ENCODE results near the gene RAN. TPM values are rescaled to one million over a fixed set of nuclear protein-coding genes. Genes with fewer than 3 reads are reported as not detected.
A peak's percentile ranks its signal among the peaks of the same experiment; 100 is the strongest.

Gene RAN
- total and polyA plus RNA-seq, 9 of the 15 experiments (the other 6 are each of a cell fraction or from before 2014, with no cell fraction given): 1,687 to 3,820 (median 2,300) TPM

- TF ChIP-seq SUPT5H (IDR thresholded peaks at IDR 0.05) (no peak), ZNF3 (CRISPR knock-in tag; IDR thresholded peaks at IDR 0.05) (no peak), CREB3L1 (IDR thresholded peaks at IDR 0.05; ENCODE audit: borderline replicate concordance, low read depth) (no peak), ETS1 (conservative IDR thresholded peaks at IDR 0.05; ENCODE audit: control insufficient read depth, low read depth, low read length) (no peak), MAFF (IDR thresholded peaks at IDR 0.05; ENCODE audit: low read length) (no peak), MXD1 (CRISPR knock-in tag; IDR thresholded peaks at IDR 0.05; ENCODE audit: borderline replicate concordance, poor library complexity, severe bottlenecking) (no peak), HDAC1 (IDR thresholded peaks at IDR 0.05) (0 out of 4 replicates have a peak, but pooled peaks of 1 of the 2 experiments have one; percentile 60), DDX20 (tag; IDR thresholded peaks at IDR 0.05; ENCODE audit: low read depth) (no peak), KDM1A (IDR thresholded peaks at IDR 0.05) (no peak), PHF8 (IDR thresholded peaks at IDR 0.05; ENCODE audit: borderline replicate concordance, low read length) (peak; percentile 17; the same call in 1 of the 2 replicates), IRF2 (CRISPR knock-in tag; IDR thresholded peaks at IDR 0.05) (no peak), ZNF644 (tag; IDR thresholded peaks at IDR 0.05; ENCODE audit: low read depth) (no peak), AFF4 (CRISPR knock-in tag; IDR thresholded peaks at IDR 0.05) (no peak), ZBTB43 (CRISPR knock-in tag; IDR thresholded peaks at IDR 0.05) (no peak), MNT (conservative IDR thresholded peaks at IDR 0.05) (peak; percentile 55 to 82; a peak in 3 of 4 replicates), POLR2G (IDR thresholded peaks at IDR 0.05; ENCODE audit: low read depth, low read length) (0 out of 2 replicates have a peak, but pooled peaks have one; percentile 51), EGR1 (conservative IDR thresholded peaks at IDR 0.05) (no peak)
Measured at GRCh38 chr12:130838284-130838950, 33.4 kb upstream of the RAN start (continued).

All from K562 (cell line).